Neural cell (in vitro differentiated cells): ENCODE results near the gene GALNT12. TPM values are rescaled to one million over a fixed set of nuclear protein-coding genes. Genes with fewer than 3 reads are reported as not detected.

Source experiments
- H2AFZ ChIP-seq: fragments of 200-600, 300-800 bp; sonication (generic), shearing (Covaris generic); 2 replicates; pipeline ENCODE4 v1.6.0; 2014; ENCODE audit warnings: low read depth, mild to moderate bottlenecking, antibody characterized with exemption, low read length, moderate library complexity
- H3F3A ChIP-seq: fragments of 200-600 bp; shearing (Covaris generic); 2 replicates; pipeline ENCODE4 v1.6.1; 2016; ENCODE audit warnings: mild to moderate bottlenecking, moderate library complexity, mixed read lengths, antibody characterized with exemption, low read length; ENCODE audit not compliant: insufficient read depth, poor library complexity, severe bottlenecking
- H3K27ac ChIP-seq: fragments of 200-600, 300-800 bp; sonication (generic), shearing (Covaris generic); 2 replicates; pipeline ENCODE4 v1.5.1; 2014; ENCODE audit warnings: mild to moderate bottlenecking, low read length, moderate library complexity
- H3K27me3 ChIP-seq: fragments of 300-800, 200-600 bp; sonication (generic), shearing (Covaris generic); 2 replicates; pipeline ENCODE4 v1.6.0; 2014; ENCODE audit warnings: mild to moderate bottlenecking, low read depth, low read length, moderate library complexity; ENCODE audit not compliant: insufficient read depth
- H3K36me3 ChIP-seq: fragments of 300-800, 200-600 bp; sonication (generic), shearing (Covaris generic); 2 replicates; pipeline ENCODE4 v1.5.1; 2014; ENCODE audit warnings: mild to moderate bottlenecking, antibody characterized with exemption, low read length, moderate library complexity; ENCODE audit not compliant: insufficient read depth
- H3K4me2 ChIP-seq: fragments of 300-800, 200-600 bp; sonication (generic), shearing (Covaris generic); 2 replicates; pipeline ENCODE4 v1.6.0; 2014; ENCODE audit warnings: mild to moderate bottlenecking, low read length
- H3K4me3 ChIP-seq: fragments of 300-800, 200-600 bp; sonication (generic), shearing (Covaris generic); 2 replicates; pipeline ENCODE4 v1.5.1; 2014; ENCODE audit warnings: mild to moderate bottlenecking, low read length, moderate library complexity
- H3K79me2 ChIP-seq: fragments of 200-600 bp; shearing (Covaris generic); replicated peaks from 2 replicates; pipeline ENCODE4 v1.6.0; 2014; ENCODE audit warnings: mild to moderate bottlenecking, low read length, moderate library complexity; ENCODE audit not compliant: insufficient read depth
- H3K9ac ChIP-seq: fragments of 300-800, 200-600 bp; sonication (generic), shearing (Covaris generic); 2 replicates; pipeline ENCODE4 v1.6.1; 2016; ENCODE audit warnings: mild to moderate bottlenecking, low read length, mixed read lengths
- H3K9me2 ChIP-seq: fragments of 200-600 bp; shearing (Covaris generic); 2 replicates; pipeline ENCODE4 v1.6.1; 2016; ENCODE audit warnings: mild to moderate bottlenecking, low read length, mixed read lengths; ENCODE audit not compliant: insufficient read depth
- H3K9me3 ChIP-seq: fragments of 200-600, 300-800 bp; sonication (generic), shearing (Covaris generic); 2 replicates; pipeline ENCODE4 v1.6.1; 2016; ENCODE audit warnings: mild to moderate bottlenecking, mixed run types, low read length, moderate library complexity, mixed read lengths
- H4K20me1 ChIP-seq: fragments of 200-600 bp; shearing (Covaris generic); 2 replicates; pipeline ENCODE4 v1.6.1; 2016; ENCODE audit warnings: mild to moderate bottlenecking, mixed run types; ENCODE audit not compliant: insufficient read depth
- EP300 ChIP-seq: fragments of 450-650 bp; conservative IDR thresholded peaks from 2 replicates; pipeline ENCODE4 v1.6.1; 2014; ENCODE audit warnings: antibody characterized with exemption, mild to moderate bottlenecking, moderate library complexity; ENCODE audit not compliant: poor library complexity, severe bottlenecking
- EZH2 ChIP-seq: fragments of 200-600, 300-800 bp; shearing (Covaris generic), sonication (generic); IDR thresholded peaks from 2 replicates; pipeline ENCODE4 v1.6.1; 2014; ENCODE audit warnings: antibody characterized with exemption, low read length, borderline replicate concordance, mild to moderate bottlenecking; ENCODE audit not compliant: insufficient read depth, poor library complexity, severe bottlenecking
- MXI1 ChIP-seq: fragments of 450-650 bp; conservative IDR thresholded peaks from 2 replicates; pipeline ENCODE4 v1.6.1; 2014; ENCODE audit warnings: antibody characterized with exemption, mild to moderate bottlenecking; ENCODE audit not compliant: poor library complexity, severe bottlenecking
- POLR2AphosphoS5 ChIP-seq: IDR thresholded peaks from 2 replicates; pipeline ENCODE4 v1.6.1; 2012
- RAD21 ChIP-seq: fragments of 450-650 bp; conservative IDR thresholded peaks from 2 replicates; pipeline ENCODE4 v1.6.1; 2014; ENCODE audit warnings: antibody characterized with exemption, mild to moderate bottlenecking, moderate library complexity
- SMC3 ChIP-seq: fragments of 450-650 bp; conservative IDR thresholded peaks from 2 replicates; pipeline ENCODE4 v1.6.1; 2014; ENCODE audit warnings: antibody characterized with exemption, mild to moderate bottlenecking, moderate library complexity; ENCODE audit not compliant: poor library complexity
- TAF1 ChIP-seq: IDR thresholded peaks from 2 replicates; pipeline ENCODE4 v1.6.1; 2012; ENCODE audit warnings: low read depth
- polyA plus RNA-seq: library from polyadenylated mRNA; depleted of rRNA; stranded (reverse); fragments of >200 nt; gene quantifications from 2 replicates; pipeline ENCODE4 v1.2.3, GENCODE V29; 2014
- TF ChIP-seq, protein P1 (sequence below): IDR thresholded peaks from 2 replicates; pipeline ENCODE4 v1.6.1; 2012; ENCODE audit warnings: borderline replicate concordance
- TF ChIP-seq, protein P2 (sequence below): fragments of 450-650 bp; IDR thresholded peaks from 2 replicates; pipeline ENCODE4 v1.5.1; 2014; ENCODE audit warnings: antibody characterized with exemption, mild to moderate bottlenecking, moderate library complexity; ENCODE audit not compliant: poor library complexity, severe bottlenecking

The GALNT12 gene
- polyA plus RNA-seq, 1 donor from 2014 or later, result 8.4 TPM

DNA sequence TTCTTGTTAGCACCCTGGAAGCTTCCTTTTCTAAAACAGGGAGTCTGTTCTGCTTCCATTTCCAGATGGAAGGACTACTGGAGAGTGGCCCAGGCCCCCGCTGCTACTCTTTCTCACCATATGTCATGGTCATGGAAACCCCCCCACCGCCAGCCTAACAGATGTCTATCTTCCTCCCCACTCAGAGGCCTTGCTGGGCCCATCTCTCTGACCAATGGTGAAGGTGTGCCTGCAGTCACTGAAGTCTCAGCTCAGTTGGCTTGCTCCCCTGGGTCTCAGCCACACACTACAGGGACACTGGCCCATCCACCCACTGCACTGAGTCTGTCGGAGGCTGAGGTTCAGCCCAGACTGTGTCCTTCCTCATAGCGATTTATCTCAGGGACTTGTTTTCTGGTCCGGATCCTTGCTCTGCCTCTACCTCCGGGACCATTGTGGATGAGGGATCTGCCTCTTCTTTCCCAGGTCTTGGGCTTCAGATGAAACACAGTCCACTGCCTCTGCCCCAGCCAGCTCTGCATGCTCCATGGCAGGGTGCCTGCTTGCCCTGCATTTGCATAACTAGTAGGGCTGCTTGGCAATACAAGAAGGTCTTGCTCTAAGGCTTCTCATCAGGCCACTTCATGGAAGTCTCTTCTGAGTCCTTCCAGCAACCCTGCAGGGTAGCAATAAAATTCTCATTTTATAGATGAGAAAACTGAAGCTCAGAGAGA is 30.8 kb downstream of the GALNT12 start:
- H3K79me2 ChIP-seq, result no peaks in the 10 kb centered on the region
- no peak overlapping the region for H2AFZ ChIP-seq
- no peaks in the 10 kb centered on the region for H3K36me3 ChIP-seq
- H3K4me2 ChIP-seq, result no peak overlapping the region
- H3K9me3 ChIP-seq, result no peaks in the 10 kb centered on the region
- no peak overlapping the region for H3K4me3 ChIP-seq
- no peaks in the 10 kb centered on the region for H3K27me3 ChIP-seq
- no peaks in the 10 kb centered on the region for H3K9me2 ChIP-seq
- no peaks in the 10 kb centered on the region for H4K20me1 ChIP-seq
- TF ChIP-seq, protein P1, sequence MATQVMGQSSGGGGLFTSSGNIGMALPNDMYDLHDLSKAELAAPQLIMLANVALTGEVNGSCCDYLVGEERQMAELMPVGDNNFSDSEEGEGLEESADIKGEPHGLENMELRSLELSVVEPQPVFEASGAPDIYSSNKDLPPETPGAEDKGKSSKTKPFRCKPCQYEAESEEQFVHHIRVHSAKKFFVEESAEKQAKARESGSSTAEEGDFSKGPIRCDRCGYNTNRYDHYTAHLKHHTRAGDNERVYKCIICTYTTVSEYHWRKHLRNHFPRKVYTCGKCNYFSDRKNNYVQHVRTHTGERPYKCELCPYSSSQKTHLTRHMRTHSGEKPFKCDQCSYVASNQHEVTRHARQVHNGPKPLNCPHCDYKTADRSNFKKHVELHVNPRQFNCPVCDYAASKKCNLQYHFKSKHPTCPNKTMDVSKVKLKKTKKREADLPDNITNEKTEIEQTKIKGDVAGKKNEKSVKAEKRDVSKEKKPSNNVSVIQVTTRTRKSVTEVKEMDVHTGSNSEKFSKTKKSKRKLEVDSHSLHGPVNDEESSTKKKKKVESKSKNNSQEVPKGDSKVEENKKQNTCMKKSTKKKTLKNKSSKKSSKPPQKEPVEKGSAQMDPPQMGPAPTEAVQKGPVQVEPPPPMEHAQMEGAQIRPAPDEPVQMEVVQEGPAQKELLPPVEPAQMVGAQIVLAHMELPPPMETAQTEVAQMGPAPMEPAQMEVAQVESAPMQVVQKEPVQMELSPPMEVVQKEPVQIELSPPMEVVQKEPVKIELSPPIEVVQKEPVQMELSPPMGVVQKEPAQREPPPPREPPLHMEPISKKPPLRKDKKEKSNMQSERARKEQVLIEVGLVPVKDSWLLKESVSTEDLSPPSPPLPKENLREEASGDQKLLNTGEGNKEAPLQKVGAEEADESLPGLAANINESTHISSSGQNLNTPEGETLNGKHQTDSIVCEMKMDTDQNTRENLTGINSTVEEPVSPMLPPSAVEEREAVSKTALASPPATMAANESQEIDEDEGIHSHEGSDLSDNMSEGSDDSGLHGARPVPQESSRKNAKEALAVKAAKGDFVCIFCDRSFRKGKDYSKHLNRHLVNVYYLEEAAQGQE, result no peak
- no peak for TF ChIP-seq SMC3
- no peak overlapping the region for H3K9ac ChIP-seq
- no peak overlapping the region for H3K27ac ChIP-seq
- no peaks in the 10 kb centered on the region for H3F3A ChIP-seq

DNA sequence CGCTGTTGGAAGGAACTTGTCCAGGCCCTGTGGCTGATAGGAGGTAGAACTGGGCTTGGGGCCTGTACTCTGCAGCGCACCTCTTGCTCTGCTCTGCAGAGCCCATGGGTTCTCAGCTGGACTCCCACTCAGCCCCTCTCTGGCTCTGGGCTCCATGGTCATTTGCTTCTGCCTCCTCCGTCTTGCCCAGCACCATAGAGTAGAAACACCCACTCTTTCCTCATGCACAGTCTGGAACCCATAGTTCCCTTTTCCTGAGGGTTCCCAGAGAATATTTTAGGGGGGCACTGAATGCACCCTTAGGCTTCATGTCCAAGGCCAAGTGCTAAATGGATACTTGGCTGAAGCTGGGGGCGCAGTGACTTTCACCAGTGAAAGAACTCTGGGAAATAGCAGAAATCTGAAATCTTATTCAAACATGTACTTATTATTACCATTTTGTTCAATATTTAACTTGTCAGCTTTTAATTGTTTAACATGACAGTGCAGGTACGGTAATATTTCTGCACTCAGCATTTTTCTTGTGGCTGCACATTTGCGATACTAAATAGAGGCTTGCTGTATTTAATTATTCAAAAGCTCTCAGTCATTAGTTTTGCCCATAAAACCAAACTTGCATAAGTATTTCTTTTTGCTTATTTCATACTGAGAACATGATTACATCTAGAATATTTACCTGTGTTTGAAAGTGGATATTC is 31.5 kb downstream of the GALNT12 start:
- Histone ChIP-seq H2AFZ (no peak overlapping the region), H3K36me3 (no peaks in the 10 kb centered on the region), H4K20me1 (no peaks in the 10 kb centered on the region), H3K9me3 (no peaks in the 10 kb centered on the region), H3K9me2 (no peaks in the 10 kb centered on the region), H3K27me3 (no peaks in the 10 kb centered on the region), H3K79me2 (no peaks in the 10 kb centered on the region), H3K4me2 (no peak overlapping the region), H3K4me3 (no peak overlapping the region), H3K9ac (no peak overlapping the region), H3F3A (no peaks in the 10 kb centered on the region), H3K27ac (no peak overlapping the region)
- TF ChIP-seq SMC3, result no peak
- TF ChIP-seq, protein P2, sequence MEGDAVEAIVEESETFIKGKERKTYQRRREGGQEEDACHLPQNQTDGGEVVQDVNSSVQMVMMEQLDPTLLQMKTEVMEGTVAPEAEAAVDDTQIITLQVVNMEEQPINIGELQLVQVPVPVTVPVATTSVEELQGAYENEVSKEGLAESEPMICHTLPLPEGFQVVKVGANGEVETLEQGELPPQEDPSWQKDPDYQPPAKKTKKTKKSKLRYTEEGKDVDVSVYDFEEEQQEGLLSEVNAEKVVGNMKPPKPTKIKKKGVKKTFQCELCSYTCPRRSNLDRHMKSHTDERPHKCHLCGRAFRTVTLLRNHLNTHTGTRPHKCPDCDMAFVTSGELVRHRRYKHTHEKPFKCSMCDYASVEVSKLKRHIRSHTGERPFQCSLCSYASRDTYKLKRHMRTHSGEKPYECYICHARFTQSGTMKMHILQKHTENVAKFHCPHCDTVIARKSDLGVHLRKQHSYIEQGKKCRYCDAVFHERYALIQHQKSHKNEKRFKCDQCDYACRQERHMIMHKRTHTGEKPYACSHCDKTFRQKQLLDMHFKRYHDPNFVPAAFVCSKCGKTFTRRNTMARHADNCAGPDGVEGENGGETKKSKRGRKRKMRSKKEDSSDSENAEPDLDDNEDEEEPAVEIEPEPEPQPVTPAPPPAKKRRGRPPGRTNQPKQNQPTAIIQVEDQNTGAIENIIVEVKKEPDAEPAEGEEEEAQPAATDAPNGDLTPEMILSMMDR, result no peak
- TF ChIP-seq EZH2, result no peak
- TF ChIP-seq TAF1, result no peak
- no peak for TF ChIP-seq EP300
- TF ChIP-seq, protein P1, result no peak
- TF ChIP-seq MXI1, result no peak
- no peak for TF ChIP-seq RAD21
- no peak for TF ChIP-seq POLR2AphosphoS5
